ENCODE results near the gene FREY1.
"Not testable (repeated sequence)": the region's sequence is repeated elsewhere in the genome, so short reads cannot be mapped to it uniquely, and the experiment has no call there.

The FREY1 gene

GRCh38 chr11:45913942-45914635, 7.0 kb upstream of the FREY1 start:
- DNase-seq, result no peak

GRCh38 chr11:45913514-45913913, 6.4 kb upstream of the FREY1 start:
- DNase-seq, result no peak

GRCh38 chr11:45910623-45911022, 3.6 kb upstream of the FREY1 start:
- DNase-seq, result no peak

- no peak for DNase-seq
These were observed 2.8 kb upstream of the FREY1 start for GRCh38 chr11:45909594-45910475.

GRCh38 chr11:45907911-45908370, 870 bp upstream of the FREY1 start:
- no peak for DNase-seq

GRCh38 chr11:45906096-45906682, 882 bp downstream of the FREY1 start:
- no peak for DNase-seq

GRCh38 chr11:45905576-45905975, 1.5 kb downstream of the FREY1 start:
- DNase-seq, result not testable (repeated sequence)

- no peak for DNase-seq
These were observed 2.0 kb downstream of the FREY1 start for GRCh38 chr11:45905095-45905494.

- no peak for DNase-seq
These were observed 2.7 kb downstream of the FREY1 start for GRCh38 chr11:45904309-45904915.

GRCh38 chr11:45902452-45903380, 4.4 kb downstream of the FREY1 start:
- no peak for DNase-seq

- DNase-seq, result no peak
These were observed 5.4 kb downstream of the FREY1 start for GRCh38 chr11:45901626-45902025.

- peak; percentile 55 for DNase-seq
These were observed 6.0 kb downstream of the FREY1 start for GRCh38 chr11:45900916-45901617.

- peak; percentile 37 for DNase-seq
These were observed 6.8 kb downstream of the FREY1 start for GRCh38 chr11:45900175-45900800.

GRCh38 chr11:45899448-45900174, 7.5 kb downstream of the FREY1 start:
- DNase-seq, result peak; percentile 99

GRCh38 chr11:45899086-45899447, 8.0 kb downstream of the FREY1 start:
- no peak for DNase-seq

GRCh38 chr11:45897556-45897955, 9.5 kb downstream of the FREY1 start:
- DNase-seq, result no peak

- DNase-seq, result peak; percentile 89
These were observed 10.6 kb downstream of the FREY1 start for GRCh38 chr11:45896422-45896984.

GRCh38 chr11:45895553-45896259, 11.4 kb downstream of the FREY1 start:
- peak; percentile 52 for DNase-seq

- DNase-seq, result peak; percentile 61
These were observed 12.4 kb downstream of the FREY1 start for GRCh38 chr11:45894555-45895247.

All from NCI-H69 (cell line).